Myocyte (in vitro differentiated cells): ENCODE measurements around the gene ATP10B. TPM values are rescaled to one million over a fixed set of nuclear protein-coding genes. Genes with fewer than 3 reads are reported as not detected.
"Not testable (repeated sequence)": the region's sequence is repeated elsewhere in the genome, so short reads cannot be mapped to it uniquely, and the experiment has no call there.

Experiments
- DNase-seq: peaks from one replicate; pipeline ENCODE4 v3.0.0-alpha.2; 2012; ENCODE audit warnings: low read depth
- total RNA-seq: library from RNA; depleted of rRNA; stranded (reverse); fragments of >200 nt; gene quantifications from 2 replicates; pipeline ENCODE4 v1.2.3, GENCODE V29; 2014

ATP10B gene
- total RNA-seq, 1 donor from 2014 or later, result not detected

DNA sequence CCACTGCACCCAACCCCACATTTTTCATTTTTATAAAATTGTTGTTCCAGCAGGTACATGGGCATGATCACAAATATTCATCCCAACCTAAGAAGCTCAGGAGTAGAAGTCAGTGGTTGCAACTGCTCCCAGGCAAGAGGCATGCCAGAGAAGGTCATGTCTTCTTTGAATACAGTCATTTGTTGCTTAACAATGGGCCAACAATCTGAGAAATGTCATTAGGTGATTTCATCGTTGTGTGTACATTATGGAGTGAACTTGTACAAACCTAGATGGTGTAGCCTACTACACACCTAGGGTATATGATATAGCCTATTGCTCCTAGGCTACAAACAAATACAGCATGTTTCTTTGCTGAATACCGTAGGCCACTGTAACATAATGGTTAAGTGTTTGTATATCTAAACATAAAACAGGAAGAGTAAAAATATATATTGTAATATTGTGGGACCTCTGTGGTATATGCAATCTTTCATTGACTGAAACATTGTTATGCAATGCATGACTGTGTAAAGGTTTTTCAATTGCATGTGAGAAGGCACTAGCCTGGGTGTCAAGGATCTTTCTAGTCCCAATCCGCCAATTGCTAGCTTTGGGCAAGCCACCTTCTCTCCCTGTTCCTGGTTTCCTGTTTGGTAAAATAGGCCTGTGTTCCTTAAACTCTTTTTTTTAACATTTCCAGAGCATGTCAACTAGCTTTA is 27.6 kb downstream of the ATP10B start:
- DNase-seq, result no peak

DNA sequence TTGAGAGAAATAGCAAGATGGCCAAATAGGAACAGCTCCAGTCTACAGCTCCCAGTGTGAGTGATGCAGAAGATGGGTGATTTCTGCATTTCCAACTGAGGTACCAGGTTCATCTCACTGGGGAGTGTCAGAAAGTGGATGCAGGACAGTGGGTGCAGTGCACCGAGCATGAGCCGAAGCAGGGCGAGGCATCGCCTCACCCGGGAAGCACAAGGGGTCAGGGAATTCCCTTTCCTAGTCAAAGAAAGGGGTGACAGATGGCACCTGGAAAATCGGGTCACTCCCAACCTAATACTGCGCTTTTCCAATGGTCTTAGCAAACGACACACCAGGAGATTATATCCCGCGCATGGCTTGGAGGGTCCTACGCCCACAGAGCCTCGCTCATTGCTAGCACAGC is 39.0 kb downstream of the ATP10B start:
- not testable (repeated sequence) for DNase-seq

DNA sequence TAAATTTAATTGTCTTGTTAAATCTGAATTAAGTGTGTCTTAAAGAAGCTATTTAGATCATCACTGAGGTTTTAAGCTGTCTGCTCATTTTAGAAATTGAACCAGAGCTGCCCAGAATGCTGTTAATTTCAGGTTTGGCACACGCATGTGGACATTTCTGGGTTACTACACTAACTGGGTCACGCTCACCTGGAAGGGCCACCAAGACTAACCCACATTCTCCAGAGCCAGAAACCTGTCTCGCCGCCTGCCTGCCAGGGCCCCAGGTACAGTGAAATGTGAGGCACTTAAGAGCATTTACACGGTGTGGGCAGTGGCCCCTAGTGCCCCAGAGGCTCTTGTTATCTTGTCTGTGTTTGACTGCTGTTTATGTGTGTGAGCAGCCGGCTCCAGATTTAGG is 46.6 kb downstream of the ATP10B start:
- DNase-seq, result no peak

DNA sequence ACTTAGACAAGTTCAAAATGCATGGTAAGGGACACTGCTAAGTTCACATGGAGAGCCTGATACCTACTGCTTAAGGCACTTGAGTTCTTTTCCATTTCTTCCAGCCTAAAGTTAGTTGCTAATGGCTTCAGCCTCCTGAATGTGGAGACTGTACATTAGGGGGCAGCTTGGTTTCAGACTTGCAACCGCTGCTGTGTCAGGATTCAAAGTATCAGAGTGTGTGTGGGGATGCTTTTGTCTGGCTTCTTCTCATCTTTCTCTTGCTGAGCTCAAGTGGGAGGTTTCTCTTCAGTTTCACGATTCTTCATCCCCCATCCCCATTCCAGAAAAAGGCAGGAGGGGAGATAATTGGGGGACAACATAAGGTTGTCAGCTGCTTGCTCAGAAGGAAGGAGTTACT is 49.4 kb downstream of the ATP10B start:
- DNase-seq, result peak; percentile 41

DNA sequence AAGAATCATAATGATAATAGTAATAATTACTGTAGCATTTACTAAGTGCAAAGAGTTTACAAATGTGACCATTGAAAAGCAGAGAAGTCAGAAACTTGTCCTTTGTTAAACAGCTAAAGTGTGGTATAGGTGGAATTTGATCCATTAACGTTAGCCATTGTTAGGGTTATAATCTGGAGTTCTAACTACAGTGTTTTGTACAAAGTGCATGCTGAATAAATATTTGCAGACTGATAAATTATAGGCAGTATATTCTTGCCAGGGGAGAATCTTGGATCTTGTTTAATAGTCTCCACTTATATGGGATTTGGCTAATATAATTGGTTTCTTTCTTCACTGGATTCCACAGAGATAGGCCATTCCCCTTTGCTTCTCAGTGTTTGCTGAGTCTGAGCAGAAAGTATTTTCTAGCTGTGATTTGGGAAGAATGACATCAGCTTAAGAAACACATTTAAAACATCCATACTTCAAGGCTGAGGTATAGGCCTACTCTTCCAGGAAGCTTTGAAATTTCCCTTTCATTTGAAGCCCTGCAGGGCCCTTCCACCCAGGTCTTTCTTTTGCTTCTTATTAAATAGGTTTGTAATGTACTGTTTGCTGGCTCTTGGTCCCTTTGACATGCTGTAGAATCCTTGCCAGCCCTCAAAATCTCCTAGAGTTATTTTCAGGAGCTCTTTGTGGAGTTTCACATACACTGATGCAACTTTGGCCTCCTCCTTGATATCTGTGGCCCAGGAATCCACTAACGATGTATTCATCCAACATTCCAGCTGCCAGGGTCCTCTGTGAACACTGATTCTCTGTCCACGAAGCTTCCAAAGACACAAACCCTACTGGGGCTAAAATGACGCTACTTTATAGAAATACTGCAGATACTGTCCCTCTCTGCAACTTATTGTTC is 51.4 kb downstream of the ATP10B start:
- DNase-seq, result no peak

DNA sequence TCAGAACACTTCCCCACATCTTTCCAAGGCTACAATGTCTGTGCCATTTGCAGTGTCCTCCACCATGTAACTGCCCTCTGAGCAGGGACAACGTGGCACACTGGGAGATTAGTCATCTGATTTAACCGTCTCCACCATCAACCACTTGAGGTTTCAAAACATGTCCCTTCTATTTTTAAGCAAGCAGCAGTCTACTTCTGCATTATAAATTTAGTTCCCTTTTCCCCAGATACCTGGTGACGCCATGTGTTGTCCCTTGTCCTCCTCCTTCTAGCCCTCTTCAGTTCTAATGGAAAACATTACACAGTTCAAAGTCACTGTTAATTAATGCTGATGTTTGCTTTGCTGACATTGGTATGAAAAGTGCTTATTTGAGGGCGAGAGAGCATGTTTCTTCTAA is 52.8 kb downstream of the ATP10B start:
- peak; percentile 57 for DNase-seq

DNA sequence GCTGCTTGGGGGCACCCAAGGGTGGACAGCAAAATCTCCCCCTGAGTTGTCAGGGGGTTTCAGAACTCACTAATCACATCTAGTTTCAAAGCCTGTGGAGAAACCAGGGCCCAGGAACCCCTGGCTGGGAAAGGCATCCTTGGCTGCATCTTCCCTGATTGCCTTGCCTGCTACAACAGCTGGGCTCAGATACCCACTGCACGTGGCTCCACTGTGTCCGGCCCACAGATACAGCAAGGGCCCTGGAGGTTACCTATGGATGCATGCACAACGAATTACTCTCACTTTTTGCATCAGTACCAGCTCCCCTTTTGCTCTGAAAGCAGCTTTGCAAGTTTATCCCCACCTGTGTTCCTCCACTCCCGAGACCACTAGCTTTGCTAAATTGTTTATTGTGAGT is 55.0 kb downstream of the ATP10B start:
- DNase-seq, result no peak

DNA sequence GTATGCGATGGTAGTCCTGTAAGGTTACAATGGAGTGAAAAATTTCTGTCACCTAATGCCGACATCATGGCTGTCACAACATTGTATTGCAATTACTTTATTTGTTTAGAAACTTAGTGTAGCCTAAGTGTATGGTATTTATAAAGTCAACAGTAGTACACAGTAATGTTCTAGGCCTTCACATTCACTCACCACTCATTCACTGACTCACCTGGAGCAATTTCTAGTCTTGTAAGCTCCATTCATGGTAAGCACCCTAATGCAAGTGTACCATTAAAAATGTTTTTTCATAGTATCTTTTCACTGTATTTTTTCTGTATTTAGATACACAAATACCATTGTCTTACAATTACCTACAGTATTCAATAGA is 58.5 kb downstream of the ATP10B start:
- DNase-seq, result no peak

DNA sequence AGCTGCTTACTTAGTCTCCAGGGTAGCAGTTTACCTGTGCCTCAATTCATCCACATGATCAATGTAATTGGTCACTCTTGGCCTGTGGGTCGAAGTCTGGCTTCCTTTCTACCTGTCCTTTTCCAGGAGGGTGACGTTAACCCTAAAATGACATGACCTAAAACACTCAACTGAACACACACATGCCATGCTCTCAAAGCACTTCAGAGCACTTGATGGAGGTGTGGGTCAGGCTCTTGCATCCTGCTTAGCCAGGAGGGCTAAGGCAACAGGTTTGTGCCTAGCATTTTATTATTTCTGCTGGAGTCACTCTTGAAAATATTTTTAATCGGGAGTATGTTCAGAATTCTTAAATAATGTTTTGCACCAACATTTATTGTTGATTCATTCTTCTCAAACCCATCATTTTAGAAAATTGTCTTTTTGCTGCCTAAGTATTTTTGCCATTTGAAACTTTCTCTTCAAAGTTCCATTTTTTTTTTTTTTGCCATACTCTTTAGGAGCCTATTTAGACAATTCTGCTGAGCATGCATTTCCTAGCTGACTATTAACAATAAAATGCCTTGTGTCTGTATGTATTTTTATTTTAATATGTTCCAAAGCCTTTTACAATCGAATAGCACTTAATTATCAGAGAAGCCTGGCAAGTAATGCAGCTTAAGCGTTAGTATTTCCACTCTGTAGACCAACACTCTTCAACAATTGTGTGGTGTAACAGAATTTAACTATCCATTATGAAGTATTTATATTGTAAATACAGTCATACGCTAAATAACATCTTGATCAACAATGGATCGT is 59.1 kb downstream of the ATP10B start:
- DNase-seq, result no peak

DNA sequence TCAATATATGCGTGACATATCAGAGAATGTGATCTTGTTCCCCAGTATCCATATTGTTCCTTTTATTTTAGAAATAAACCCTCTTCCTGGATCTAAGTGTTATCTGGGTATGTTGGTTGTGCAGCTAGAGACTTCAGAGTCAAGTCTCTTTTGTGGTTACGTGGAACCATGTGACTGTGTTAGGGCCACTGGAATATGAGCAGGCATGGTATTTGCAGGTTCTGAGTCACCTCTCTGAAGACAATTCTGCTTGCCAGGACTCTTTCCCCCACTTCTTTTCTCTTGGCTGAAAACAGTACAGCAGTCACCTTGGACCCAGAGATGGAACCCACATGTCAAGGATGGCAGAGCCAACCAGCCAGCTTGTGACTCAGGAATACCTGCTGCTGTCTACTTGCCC is 59.7 kb downstream of the ATP10B start:
- peak; percentile 11 for DNase-seq

DNA sequence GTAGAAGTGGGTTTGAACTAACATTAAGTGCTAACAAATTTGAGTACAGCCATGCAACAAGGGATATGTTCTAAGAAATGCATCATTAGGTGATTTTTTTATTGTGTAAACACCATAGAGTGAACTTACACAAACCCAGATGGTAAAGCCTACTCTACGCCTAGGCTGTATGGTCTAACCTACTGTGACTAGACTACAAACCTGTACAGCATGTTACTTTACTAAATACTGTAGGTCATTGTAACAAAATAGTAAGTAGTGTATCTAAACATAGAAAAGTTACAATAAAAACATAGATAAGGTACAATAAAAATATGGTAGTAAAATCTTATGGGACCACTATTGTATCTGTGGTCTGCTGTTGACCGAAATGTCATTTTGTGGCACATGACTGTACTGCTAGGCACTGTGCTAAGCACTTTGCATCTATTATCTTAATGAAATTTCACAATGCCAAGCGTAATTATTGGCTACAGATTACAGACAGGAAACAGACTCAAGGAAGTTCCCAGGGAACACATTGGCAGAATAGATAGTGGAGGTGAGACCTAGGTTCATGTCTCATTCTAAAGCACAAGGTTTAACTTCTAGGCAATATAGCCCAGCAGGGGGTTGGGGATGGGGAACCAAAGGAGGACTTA is 62.7 kb downstream of the ATP10B start:
- no peak for DNase-seq

DNA sequence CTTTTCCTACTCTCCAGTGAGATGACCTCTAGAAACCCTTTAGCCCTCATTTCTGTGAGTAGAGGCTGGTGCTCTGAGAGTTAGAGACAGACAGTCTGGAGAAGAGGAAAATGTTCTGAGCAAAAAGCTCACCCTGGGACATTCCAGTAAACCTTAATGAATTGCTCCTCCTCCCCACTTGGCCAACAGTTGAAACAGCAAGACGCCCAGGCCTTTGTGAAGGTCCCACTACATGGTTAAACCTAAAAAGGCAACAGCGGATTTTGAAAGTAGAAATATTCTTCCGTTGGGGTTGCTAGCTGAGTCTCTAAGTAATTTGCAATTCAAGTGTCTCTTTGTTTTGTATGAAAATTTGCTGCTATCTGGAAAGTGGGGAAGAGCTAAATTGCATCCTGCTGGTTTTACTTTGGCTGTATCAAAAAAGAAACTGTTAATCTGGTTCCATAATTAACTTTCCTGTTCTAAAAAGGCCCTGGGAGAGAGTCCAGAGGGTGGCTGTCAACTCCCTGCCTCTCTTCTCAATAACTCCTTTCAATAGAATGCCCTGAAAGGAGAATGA is 63.8 kb downstream of the ATP10B start:
- no peak for DNase-seq

DNA sequence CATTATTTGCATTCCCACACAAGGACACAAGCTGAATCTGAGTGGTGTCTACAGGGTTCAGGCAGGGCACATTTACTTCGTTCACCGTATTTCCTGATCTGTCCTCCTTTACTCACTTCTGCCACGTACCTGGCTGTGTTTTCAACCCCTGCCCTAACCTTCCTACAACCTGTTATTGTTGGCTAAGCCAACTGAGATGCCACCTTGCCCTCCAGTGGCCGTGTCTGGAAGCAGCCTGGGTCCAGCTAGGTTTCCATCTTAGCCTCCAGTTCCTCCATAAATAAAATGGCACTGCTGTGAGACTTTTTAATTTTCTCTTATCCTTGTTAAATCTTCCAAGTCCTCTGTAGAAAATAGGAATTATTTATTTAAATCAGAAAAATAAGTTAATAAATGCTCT is 64.8 kb downstream of the ATP10B start:
- DNase-seq, result no peak

DNA sequence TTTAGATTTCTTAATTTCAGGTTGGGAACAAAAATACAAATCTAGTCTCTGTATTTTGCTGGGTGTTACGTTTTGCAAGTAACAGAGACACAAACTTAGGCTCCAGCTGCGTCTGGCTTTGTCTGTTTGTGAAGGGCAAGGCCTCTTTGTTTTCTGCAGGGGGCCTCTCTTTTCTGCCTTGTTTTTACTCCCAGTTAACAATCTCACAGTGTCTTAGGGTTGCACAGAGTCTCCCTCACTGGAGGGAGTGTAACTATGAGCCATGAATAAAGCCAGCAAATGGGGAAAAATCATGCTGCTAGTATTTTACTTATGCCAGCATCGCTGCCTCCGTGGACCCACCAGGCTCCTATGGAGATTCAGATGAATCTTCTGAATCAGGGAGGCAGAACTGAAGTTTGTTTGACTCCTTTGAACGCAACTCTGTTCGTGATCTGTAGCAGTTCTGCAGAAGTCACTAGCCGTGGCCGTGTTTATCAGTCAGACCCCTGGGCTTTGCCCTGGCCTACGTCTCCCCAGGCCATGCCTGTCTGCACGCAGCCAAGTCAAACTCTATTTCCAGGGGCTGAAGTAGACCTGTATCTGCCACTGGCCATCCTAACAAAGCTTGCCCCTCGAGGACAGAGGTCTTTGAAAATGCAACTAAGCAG is 77.2 kb downstream of the ATP10B start:
- DNase-seq, result no peak

DNA sequence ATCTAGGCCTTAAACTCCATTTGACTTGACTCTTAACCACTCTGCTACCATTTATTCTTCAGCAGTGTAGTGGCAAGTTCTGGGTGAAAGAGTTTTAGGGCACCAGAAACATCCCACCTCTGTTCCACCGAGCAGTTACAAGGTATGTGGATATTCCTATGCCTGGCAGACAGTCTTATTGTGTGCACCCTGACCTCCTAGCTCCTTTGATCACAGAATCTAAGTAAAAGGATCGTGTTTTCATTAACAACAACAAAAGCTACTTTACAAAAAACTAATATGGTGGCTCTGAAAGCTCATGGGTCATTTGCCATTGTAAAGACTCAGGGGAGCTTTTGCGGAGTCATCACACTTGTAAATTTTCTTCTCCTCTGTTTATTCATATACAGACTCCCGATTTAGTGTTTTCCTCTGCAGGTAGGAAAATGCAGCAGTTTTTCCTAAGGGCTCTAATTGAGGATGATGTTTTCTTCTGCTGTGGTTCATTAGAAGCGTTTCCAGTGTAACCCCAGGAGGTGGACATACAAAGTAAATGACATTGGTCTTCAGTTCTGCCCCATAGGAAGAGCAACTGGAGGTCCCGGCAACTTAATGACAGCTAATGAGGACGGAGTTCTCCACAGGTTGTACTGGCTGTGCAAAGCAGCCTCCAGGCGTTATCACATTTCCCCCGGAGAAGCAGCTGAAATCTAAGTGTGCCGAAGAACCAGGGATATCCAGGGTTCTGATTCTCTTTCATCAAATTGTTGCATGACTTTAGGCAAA is 78.2 kb downstream of the ATP10B start:
- DNase-seq, result no peak

DNA sequence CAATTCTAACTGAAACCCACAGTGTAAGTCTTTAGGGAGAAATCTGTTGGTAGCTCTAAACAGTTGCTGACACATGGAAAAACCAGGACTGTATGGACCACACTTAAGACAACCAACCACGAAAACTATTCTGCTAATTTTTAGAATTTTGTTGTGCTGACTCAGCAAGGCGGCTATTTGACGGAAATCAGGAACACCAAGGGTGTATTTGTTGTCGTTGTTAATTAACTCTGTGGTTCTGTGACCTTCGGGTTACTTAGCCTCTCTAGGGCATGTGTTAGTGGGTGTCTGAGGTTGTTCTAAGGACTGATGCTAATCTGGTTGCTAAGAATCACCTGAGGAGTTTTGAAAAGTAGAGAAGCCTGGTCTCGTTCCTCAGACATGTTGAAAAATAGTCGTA is 79.2 kb downstream of the ATP10B start:
- DNase-seq, result no peak

DNA sequence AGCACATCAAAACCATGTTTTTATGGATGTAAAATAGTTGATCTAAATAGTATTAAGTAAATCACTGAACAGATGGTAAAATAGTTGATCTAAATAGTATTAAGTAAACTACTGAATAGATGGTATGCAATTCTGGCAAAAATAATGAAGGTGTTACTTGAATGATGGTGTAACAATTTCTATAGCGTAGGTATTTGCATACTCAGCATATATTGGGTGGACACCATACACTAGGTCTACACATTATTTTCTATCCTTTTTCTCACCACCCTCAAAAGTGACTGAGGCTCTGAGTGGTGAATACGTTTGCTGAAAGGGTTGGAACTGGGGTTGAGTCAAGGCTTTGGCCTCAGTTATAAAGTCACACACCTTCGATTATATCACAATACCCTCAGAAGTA is 81.3 kb downstream of the ATP10B start:
- DNase-seq, result no peak

DNA sequence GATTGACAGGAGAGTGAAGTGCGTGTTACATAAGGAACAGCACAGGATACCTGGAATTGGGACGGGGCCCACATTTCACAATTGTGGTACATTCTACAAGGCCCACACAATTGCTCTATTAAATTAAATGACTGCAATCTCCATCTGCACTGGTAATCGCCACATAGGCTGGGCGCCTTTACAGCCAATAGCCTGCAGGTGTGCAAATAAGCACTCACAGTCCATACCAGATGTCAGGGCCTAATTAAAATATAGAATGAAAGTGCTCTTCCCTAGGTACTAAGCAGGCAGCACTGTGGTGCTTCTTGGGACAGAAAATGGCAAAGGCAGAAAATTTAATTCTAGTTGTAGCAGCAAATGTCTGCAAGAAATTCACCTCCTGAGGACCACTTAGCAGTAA is 82.7 kb downstream of the ATP10B start:
- no peak for DNase-seq

DNA sequence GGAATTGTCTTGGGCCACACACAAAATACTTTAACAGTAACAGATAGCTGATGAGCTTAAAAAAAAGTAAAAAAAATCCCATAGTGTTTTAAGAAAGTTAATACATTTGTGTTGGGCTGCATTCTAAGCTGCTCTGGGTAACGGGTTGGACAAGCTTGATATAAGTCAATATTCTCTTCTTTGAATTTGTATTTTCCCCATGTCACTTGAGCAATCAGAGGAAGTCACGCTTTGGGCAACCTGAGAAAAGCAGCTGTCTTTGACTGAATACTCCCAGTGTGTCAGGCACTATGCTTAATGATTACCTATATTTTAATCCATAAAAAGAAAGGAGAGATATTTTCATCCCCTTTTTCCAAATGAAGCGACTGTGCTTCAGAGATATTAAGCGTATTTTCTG is 84.9 kb downstream of the ATP10B start:
- DNase-seq, result no peak

DNA sequence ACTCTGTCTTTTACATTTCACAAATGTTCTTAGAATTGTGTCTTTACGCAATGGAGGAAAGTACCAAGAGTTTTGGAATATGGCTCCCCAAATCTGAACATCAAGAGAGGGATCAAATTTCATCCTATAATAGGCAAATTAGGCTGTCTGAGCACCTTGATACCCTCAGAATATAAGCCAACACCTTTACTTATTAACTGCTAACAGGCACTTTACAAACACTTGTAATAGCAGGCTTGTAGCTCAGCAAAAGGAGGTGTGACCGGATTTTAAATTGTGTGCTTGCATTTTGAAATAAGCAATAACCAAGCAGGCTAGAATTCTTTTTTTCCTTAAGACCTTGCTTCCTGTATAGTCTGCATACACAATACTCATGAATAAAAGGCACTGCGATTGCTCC is 92.0 kb downstream of the ATP10B start:
- DNase-seq, result no peak
